Adrenal gland (tissue), 5 donors: ENCODE data around the gene FGD3.

Experiments
- CTCF ChIP-seq, 6 experiments: fragments of 450-650 bp in 4 of 6; fragments of 200-600 bp in 2 of 6; sonication (generic) in 1 of 6; IDR thresholded peaks; 1 replicate in 5 of 6; 2 replicates in 1 of 6; pipeline versions ENCODE4 v1.5.1 to v1.8.0; 2016 to 2021; ENCODE audit warnings: antibody characterized with exemption in 6 of 6, mild to moderate bottlenecking in 2 of 6, moderate library complexity in 1 of 6
- POLR2A ChIP-seq, 2 donors: fragments of 450-650 bp; IDR thresholded peaks; one replicate each; pipeline ENCODE4 v1.6.1; 2017; ENCODE audit warnings: antibody characterized with exemption in 2 of 2, mild to moderate bottlenecking in 2 of 2, moderate library complexity in 1 of 2
- donor health status: DM: no; HTN: no; CAD: no.

GRCh38 chr9:93037476-93037971, 90.2 kb downstream of the FGD3 start:
- no peak for TF ChIP-seq CTCF (IDR thresholded peaks at IDR 0.05)
- no peak for TF ChIP-seq POLR2A (IDR thresholded peaks at IDR 0.05)
